ENCODE results near the gene ALPK3.

ALPK3 gene

GRCh38 chr15:84898761-84899160 is 81.6 kb downstream of the ALPK3 start:
- no peak for TF ChIP-seq CTCF (IDR thresholded peaks at IDR 0.05; ENCODE audit: insufficient read depth, low read depth, low read length, missing control alignments)

GRCh38 chr15:84899750-84900149 is 82.6 kb downstream of the ALPK3 start:
- TF ChIP-seq CTCF (IDR thresholded peaks at IDR 0.05; ENCODE audit: insufficient read depth, low read depth, low read length, missing control alignments): no peak
- DNase-seq (ENCODE audit: low read depth): no peak

More at GRCh38 chr15:84898761-84899160, 81.6 kb downstream of the ALPK3 start:
- DNase-seq (ENCODE audit: low read depth): no peak
- no peak overlapping the region for H3K4me3 ChIP-seq (ENCODE audit: low read length)

DNA sequence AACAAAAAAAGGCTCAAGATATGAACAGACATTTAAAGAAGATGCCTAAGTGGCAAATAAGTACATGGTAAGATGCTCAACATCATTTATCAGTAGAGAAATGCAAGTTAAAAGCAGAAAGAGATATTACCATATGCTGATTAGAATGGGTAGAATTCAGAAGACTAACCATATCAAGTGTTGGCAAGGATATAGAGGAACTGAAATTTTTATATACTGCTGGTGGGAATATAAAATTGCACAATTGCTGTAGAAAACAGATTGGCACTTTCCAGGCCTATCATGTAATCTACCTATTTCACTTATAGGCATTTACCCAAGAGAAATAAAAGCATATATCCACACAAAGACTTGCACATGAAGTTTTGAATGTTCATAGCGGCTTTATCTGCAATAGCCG is 84.4 kb downstream of the ALPK3 start:
- no peak overlapping the region for H3K4me3 ChIP-seq (ENCODE audit: low read length)
- TF ChIP-seq CTCF (IDR thresholded peaks at IDR 0.05; ENCODE audit: insufficient read depth, low read depth, low read length, missing control alignments): no peak
- DNase-seq (ENCODE audit: low read depth): no peak

More at GRCh38 chr15:84899750-84900149, 82.6 kb downstream of the ALPK3 start:
- no peak overlapping the region for H3K4me3 ChIP-seq (ENCODE audit: low read length)

DNA sequence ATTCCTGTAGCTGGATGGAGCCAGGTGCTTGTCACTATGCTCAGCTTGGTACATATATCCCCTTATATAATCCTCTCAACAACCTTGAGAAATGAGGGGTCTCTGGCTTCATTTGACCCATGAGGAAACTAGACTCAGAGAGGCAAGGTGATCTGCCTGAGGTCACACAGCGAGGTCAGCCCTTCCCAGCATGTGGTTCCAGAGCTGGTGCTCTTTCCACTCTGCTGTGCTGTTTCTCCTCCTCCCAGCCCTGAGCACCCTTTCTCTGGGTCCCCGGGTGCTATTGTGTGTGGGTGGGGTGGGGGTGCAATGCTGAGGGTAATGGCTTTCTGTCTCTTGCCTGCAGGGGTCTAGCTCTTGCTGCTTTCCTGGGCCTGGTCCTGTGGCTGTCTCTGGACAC is 86.6 kb downstream of the ALPK3 start:
- no peak for DNase-seq (ENCODE audit: low read depth)
- no peak for TF ChIP-seq CTCF (IDR thresholded peaks at IDR 0.05; ENCODE audit: insufficient read depth, low read depth, low read length, missing control alignments)
- no peak overlapping the region for H3K4me3 ChIP-seq (ENCODE audit: low read length)

DNA sequence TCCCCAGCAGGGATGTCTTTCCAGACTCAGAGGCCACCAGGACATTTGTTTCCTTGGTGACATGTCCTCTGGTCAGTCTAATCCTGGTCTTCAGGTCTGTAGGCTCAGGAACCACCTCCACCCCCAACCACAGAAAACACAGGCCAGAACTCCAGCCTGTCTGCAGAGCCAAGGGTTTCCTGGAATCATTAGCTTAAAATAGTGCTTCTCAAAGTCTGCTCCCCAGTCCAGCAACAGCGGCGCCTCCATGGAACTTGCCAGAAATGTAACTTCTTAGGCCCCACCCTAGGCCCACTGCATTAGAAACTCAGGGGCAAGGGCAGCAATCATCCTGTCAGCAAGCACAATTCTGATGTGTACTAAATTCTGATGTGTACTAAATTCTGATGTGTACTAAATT is 87.3 kb downstream of the ALPK3 start:
- no peak for TF ChIP-seq CTCF (IDR thresholded peaks at IDR 0.05; ENCODE audit: insufficient read depth, low read depth, low read length, missing control alignments)
- H3K4me3 ChIP-seq (ENCODE audit: low read length): no peak overlapping the region
- no peak for DNase-seq (ENCODE audit: low read depth)

- DNase-seq (ENCODE audit: low read depth): no peak
- H3K4me3 ChIP-seq (ENCODE audit: low read length): no peak overlapping the region
- TF ChIP-seq CTCF (IDR thresholded peaks at IDR 0.05; ENCODE audit: insufficient read depth, low read depth, low read length, missing control alignments): no peak
Observed at GRCh38 chr15:84905016-84905916, 88.1 kb downstream of the ALPK3 start.

GRCh38 chr15:84907731-84908130 is 90.6 kb downstream of the ALPK3 start:
- no peak for DNase-seq (ENCODE audit: low read depth)
- TF ChIP-seq CTCF (IDR thresholded peaks at IDR 0.05; ENCODE audit: insufficient read depth, low read depth, low read length, missing control alignments): no peak
- H3K4me3 ChIP-seq (ENCODE audit: low read length): no peak overlapping the region

Data from epithelial cell of esophagus (primary cell).